A549 (cell line): ENCODE results near the gene NFYC.

Experiments
- CHD4 ChIP-seq: fragments of 200-600 bp; sonication (generic); IDR thresholded peaks from 2 replicates; pipeline ENCODE4 v1.6.1; 2016; ENCODE audit warnings: antibody characterized with exemption, mild to moderate bottlenecking, borderline replicate concordance
- FOSB ChIP-seq: fragments of 250-450 bp; sonication (Bioruptor Pico); IDR thresholded peaks from 2 replicates; pipeline ENCODE4 v1.5.0; 2020; ENCODE audit warnings: mild to moderate bottlenecking, moderate library complexity
- HOXA7 ChIP-seq: fragments of 250-450 bp; sonication (Bioruptor Pico); IDR thresholded peaks from 2 replicates; pipeline ENCODE4 v1.5.0; 2020; ENCODE audit warnings: mild to moderate bottlenecking, moderate library complexity
- KDM1A ChIP-seq: fragments of 200-600 bp; sonication (generic); IDR thresholded peaks from 2 replicates; pipeline ENCODE4 v1.6.1; 2016; ENCODE audit warnings: low read depth, mild to moderate bottlenecking
- RAD21 ChIP-seq, 2 experiments: fragments of >200 bp in 1 of 2; sonication (Bioruptor Twin) in 1 of 2; formaldehyde crosslinking in 1 of 2; IDR thresholded peaks in 1 of 2; conservative IDR thresholded peaks in 1 of 2; 2 replicates in 1 of 2; 3 replicates in 1 of 2; pipeline ENCODE4 v1.6.1; 2012 to 2018; ENCODE audit warnings: inconsistent platforms in 1 of 2
- RFX5 ChIP-seq: fragments of 450-650 bp; IDR thresholded peaks from 2 replicates; pipeline ENCODE4 v1.7.1; 2014; ENCODE audit warnings: antibody characterized with exemption, mild to moderate bottlenecking, moderate library complexity
- TFCP2L1 ChIP-seq: fragments of 250-450 bp; sonication (Bioruptor Pico); IDR thresholded peaks from 2 replicates; pipeline ENCODE4 v1.5.0; 2021; ENCODE audit warnings: mild to moderate bottlenecking
- ZFP36 ChIP-seq: fragments of 450-650 bp; IDR thresholded peaks from 2 replicates; pipeline ENCODE4 v1.6.1; 2014; ENCODE audit warnings: borderline replicate concordance; ENCODE audit not compliant: partially characterized antibody
- TF ChIP-seq, protein P1 (sequence below): fragments of 250-450 bp; sonication (Bioruptor Pico); IDR thresholded peaks from 2 replicates; pipeline ENCODE4 v1.5.0; 2021; ENCODE audit warnings: mild to moderate bottlenecking, moderate library complexity, borderline replicate concordance
- TF ChIP-seq, protein P2 (sequence below): IDR thresholded peaks from 2 replicates; pipeline ENCODE4 v1.6.1; 2012
- TF ChIP-seq, protein P3 (sequence below): fragments of >200 bp; sonication (Bioruptor Twin); formaldehyde crosslinking; IDR thresholded peaks from 3 replicates; pipeline ENCODE4 v1.5.1; 2016
- TF ChIP-seq, protein P4 (sequence below): fragments of >200 bp; sonication (Bioruptor Twin); formaldehyde crosslinking; IDR thresholded peaks from 2 replicates; pipeline ENCODE4 v1.6.1; 2016

DNA sequence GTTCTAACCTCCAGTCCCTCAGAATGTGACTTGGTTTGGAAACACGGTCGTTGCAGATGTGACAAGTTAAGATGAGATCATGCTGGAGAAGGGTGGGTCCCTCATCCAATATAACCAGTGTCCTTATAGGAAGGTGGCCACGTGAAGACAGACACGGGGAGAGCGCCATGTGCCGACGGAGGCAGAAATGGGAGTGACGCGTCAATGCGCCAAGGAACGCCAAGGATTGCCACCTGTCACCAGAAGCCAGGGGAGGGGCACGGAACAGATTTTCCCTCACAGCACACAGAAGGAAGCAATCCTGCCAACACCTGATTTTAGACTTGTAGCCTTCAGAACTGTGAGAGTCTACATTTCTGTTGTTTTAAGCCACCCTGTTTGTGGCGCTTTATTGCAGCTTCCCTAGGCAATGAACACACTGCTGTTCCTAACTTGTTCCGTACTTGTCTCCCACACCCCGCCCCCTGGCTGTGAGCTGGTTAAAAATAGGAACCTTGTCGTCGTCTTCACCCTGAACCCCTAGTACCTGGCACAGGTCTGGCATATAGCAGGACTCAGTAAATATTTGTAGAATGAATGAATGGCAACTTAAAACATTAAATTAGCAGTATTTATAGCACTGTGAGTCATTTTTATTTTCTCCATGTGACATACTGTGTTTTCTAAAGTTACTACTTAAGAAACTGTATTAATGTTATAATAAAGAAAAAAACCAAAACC, 40.2 kb upstream of the NFYC start:
- TF ChIP-seq, protein P1, sequence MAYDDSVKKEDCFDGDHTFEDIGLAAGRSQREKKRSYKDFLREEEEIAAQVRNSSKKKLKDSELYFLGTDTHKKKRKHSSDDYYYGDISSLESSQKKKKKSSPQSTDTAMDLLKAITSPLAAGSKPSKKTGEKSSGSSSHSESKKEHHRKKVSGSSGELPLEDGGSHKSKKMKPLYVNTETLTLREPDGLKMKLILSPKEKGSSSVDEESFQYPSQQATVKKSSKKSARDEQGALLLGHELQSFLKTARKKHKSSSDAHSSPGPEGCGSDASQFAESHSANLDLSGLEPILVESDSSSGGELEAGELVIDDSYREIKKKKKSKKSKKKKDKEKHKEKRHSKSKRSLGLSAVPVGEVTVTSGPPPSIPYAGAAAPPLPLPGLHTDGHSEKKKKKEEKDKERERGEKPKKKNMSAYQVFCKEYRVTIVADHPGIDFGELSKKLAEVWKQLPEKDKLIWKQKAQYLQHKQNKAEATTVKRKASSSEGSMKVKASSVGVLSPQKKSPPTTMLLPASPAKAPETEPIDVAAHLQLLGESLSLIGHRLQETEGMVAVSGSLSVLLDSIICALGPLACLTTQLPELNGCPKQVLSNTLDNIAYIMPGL (CRISPR knock-in tag): no peak
- TF ChIP-seq CHD4 (no peak), RAD21 (conservative IDR thresholded peaks at IDR 0.05 in 1 of 2, IDR thresholded peaks at IDR 0.05 in 1 of 2) (no peak), ZFP36 (no peak), FOSB (CRISPR knock-in tag) (no peak), RFX5 (no peak), KDM1A (no peak), TFCP2L1 (CRISPR knock-in tag) (no peak), HOXA7 (CRISPR knock-in tag) (no peak)
- TF ChIP-seq, protein P2, sequence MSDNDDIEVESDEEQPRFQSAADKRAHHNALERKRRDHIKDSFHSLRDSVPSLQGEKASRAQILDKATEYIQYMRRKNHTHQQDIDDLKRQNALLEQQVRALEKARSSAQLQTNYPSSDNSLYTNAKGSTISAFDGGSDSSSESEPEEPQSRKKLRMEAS: no peak
- TF ChIP-seq, protein P3, sequence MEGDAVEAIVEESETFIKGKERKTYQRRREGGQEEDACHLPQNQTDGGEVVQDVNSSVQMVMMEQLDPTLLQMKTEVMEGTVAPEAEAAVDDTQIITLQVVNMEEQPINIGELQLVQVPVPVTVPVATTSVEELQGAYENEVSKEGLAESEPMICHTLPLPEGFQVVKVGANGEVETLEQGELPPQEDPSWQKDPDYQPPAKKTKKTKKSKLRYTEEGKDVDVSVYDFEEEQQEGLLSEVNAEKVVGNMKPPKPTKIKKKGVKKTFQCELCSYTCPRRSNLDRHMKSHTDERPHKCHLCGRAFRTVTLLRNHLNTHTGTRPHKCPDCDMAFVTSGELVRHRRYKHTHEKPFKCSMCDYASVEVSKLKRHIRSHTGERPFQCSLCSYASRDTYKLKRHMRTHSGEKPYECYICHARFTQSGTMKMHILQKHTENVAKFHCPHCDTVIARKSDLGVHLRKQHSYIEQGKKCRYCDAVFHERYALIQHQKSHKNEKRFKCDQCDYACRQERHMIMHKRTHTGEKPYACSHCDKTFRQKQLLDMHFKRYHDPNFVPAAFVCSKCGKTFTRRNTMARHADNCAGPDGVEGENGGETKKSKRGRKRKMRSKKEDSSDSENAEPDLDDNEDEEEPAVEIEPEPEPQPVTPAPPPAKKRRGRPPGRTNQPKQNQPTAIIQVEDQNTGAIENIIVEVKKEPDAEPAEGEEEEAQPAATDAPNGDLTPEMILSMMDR: no peak
- TF ChIP-seq, protein P4, sequence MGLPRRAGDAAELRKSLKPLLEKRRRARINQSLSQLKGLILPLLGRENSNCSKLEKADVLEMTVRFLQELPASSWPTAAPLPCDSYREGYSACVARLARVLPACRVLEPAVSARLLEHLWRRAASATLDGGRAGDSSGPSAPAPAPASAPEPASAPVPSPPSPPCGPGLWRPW: no peak
